Activated CD8-positive, alpha-beta memory T cell treated with anti-CD3 and anti-CD28 coated beads, Interleukin-2, amount 50 U/mL, for 1 hour (primary cell): ENCODE measurements around the gene FCN1.

Source experiments
- DNase-seq: peaks from one replicate; pipeline ENCODE4 v3.0.0-alpha.2; 2020; ENCODE audit errors: extremely low read depth

The FCN1 gene

DNA sequence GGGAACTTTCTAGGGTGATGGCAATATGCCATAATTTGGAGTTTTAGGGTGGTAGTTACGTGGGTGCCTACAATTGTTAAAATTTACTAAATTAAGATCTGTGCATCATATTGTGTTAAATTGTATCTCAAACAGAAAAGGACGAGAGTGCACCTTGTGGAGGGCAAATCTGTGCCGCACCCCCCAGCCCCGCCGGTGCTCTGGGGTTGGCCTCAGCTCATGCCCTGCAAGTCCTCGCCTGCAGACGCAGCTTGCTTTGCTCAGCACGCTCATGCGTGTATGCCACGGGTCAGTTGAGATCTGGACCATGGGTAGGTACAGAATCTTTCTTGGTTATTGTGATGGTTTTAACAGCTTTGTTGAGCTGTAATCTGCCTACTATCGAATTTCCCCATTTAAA lies 33.7 kb upstream of the FCN1 start:
- no peak for DNase-seq

DNA sequence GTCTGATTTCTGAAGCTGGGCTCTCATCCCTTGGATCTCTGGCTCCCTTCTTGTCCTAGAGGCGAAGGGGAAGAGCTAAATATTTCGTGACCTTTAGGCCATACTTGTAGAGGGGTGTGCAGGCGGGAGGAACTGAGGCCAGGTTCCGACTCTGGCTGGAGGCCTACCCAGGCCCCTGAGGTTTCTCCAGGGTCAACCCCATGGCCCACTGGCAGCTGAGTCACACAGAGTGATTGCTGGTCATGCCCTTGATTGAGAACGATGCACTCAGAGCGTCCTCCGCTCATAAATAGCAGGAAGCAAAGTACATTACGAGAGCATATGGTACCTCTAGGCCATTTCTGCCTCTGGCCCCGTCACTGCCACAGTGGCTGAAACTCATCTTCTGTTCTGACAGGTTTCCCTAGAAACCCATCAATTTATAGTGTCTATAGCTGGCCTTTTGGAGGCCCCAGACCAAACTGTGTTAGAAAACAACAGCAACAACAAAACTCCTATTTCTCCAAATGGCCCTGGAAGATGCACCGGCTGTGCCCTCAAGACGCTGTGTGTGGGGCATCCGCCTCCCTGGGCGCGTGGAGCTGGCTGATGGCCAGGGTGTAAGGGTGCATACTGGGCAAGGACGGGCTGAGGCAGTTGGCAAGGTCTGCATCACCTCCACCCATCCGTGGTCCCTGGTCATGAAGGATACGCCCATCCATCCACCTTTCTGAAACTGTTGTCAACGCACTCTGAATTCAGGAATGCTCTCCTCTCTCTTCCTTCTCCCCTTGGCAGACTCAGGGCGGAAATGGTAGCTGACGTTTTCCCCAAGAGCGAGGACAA lies 32.9 kb upstream of the FCN1 start:
- no peak for DNase-seq

DNA sequence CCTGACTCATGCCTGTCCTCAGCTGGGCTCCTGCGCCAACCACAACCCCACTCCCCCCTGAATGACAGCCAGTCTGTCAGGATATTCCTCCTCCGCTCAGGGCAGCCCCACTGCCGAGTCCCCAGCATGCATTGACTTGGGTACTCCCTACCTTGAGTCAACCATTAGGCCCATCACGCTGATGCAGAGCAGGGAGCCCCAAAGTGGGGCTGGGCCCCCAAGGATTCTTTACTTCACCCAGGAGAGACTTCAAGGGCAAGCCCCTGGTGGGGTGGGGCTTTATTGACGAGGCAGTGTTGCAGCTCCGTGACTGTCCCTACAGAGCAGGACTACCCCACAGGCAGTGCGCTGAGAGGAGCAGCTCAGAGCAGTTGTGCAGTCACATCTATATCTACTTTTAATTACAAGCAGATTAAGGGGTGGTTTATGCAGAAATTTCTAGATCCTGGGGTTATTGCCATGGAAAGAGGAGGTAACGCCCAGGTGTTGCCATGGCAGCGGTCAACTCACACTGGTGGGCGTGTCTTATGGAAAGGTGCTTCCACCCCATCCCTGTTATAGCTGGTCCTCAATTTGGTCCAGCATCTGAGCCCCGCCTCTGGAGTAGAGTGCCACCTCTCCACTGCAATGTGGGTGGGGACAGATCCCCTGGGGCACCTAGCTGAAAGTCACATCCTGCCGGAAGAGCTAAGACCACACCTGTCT lies 32.1 kb upstream of the FCN1 start:
- no peak for DNase-seq

DNA sequence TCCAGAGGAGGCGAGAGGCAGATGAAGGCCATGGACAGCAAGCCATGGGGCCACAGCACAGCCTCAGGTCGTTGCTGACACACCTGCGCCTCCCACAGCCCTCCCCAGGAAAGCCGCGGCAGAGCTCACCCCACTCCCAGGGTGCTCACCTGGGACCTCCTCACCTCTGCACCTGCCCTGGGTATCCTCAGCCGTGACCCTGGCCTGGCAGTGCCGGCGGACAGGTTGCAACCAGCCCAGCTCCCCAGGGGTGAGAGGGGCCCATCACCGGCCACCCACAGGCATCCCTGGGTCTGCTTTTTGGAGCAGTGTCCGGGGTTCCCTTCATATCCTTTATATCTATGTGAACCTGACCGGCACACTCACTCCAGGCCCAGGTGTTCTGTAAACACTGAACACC lies 30.4 kb upstream of the FCN1 start:
- no peak for DNase-seq

DNA sequence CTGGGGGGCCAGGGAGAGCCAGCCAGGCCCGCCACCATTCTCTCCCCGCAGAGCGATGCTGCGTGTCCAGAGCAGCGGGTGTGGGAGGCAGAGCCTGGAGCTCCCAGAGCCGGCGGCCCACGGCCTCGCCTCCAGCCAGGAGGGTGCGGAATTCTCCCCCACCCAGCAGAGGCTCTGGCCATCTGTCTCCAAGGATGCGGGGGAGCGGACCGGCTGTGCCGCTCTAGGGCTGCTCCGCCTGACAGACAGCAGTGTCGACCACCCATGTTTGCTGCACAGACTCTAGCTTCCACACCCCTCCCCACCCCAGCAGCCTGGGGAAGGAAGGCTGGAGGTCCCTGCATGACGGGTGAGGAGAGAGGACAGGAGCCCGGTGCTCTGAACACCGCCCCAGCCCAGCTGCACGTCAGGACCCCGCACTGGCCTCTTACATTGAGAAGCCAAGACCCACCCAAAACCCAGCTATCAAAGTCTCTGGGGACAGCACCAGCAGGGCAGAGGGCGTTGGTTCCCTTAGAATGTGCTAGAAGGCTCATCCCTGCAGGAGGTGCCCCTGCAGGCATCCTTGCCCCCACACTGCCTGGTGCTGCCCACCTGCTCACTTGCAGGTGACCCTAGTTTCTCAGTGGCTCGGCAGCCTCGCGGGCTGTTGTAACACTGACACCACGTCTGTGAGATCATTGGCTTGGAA lies 29.7 kb upstream of the FCN1 start:
- no peak for DNase-seq

DNA sequence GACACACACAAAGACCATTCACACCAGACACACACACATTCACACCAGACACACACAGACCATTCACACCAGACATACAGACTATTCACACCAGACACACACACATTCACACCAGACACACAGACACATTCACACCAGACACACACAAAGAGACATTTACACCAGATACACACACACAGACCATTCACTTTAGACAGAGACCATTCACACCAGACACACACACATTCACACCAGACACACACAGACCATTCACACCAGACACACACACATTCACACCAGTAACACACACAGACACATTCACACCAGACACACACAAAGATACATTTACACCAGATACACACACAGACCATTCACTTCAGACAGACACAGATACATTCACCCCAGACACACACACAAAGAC lies 29.0 kb upstream of the FCN1 start:
- no peak for DNase-seq

DNA sequence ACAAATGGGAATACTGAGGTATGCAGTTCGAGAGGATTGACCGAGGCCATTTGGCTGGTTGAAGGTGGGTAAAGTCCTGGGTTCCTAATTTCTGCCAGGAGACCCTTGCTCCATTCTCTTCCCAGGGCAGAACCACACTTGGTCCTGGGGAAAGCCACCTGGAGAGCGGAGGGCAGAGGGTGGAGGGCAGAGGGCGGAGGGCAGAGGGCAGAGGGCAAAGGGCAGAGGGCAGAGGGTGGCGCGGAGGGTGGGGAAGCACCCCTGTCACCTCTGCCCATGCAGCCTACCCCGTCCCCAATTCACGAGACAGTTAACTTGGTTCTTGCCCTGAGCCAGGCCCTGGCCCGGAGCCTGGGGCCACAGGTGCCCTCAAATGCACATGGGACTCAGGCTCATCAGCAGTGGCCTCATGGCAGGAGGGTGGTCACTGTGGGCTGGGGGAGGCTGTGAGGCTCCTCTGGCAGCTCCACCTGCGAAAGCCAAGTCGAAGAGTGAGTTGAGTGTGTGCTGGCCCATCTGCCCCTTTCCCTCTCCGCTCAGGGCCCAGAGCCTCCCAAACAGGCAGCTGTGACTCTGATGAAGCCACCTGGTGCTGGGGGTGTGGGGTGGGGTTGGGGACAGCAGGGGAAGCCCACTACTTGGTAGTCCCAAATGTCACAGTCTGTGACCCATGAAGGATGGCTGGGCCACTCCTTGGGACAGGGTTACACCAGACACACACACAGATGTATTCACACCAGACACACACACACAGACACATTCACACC lies 28.0 kb upstream of the FCN1 start:
- DNase-seq = no peak

DNA sequence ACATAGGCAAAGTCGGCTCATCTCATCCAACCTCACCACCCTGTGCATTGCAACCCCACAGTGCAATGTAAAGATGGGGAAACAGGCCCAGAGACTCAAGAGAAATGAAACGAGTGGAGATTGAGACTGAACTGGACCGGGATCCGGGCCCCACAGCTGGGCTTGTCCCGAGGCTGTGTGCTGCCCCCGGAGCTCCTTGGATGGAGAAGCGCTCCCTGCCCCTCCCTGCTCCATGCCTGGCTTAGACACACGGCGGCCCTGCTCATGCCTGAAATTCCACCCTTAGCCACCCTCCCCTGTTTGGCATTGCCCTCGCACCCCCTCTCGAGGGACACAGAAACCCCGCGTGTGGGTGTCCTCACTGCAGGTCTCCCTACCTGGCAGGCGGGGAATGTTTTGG lies 27.2 kb upstream of the FCN1 start:
- DNase-seq = no peak

DNA sequence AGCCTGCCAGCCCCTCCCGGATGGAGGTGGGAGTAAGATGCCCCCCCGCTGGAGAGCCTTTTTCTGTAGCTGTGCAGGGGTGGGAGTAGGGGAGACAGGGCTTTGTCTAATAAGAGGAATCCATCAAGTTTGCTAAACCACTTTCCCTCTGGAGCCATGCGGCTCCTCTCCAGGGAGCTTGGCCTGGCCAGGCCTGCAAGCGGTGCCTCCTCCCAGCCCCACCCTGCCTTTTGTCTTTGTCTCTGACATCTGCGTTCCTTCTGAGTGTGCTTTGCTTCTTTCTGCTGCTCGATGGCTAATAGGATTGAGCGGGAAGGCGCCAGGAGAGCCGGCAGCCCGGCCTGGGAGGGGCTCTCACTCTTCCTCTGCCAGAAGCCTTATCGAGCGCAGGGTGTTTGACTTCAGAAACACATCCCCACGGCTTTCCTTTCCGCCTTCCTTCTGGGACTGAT lies 26.7 kb upstream of the FCN1 start:
- no peak for DNase-seq

DNA sequence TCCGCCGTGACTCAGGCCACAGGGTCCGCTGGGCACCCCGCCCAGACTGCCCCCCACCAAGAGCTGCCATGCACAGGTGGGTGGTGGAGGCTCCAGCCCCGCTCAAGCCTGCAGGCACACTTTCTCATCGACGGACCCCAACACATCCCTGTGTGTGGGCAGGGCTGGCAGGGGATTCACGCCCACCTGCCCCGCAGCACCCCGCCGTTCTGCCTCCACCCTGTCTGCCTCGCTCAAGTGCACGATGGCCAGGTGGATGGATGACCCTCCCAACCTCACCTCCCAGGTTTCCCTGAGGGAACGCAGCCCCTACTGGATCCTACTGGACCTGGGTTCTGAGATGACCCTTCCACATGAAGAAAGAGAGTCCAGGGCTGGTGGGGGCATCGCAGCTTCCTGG lies 26.1 kb upstream of the FCN1 start:
- DNase-seq = no peak

DNA sequence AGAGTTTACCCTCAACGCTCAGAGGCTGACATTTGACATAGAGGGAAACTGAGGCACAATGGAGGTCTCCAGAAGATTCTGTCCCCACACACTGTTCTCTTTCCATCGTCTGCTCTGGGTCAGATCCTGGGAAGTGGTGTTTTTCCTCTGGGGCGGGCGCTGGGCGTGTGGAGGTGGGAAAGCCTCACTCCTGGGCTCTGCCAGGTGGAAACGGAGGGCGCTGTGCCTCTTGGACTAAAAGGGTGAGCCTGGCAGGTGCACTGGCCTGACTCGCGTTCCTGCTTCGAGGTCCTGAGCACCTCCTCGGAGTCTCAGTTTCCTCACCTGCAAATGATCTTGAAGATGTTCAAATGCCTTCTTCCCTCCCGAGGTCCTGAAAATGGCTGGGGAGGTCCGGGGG lies 25.7 kb upstream of the FCN1 start:
- DNase-seq = no peak

DNA sequence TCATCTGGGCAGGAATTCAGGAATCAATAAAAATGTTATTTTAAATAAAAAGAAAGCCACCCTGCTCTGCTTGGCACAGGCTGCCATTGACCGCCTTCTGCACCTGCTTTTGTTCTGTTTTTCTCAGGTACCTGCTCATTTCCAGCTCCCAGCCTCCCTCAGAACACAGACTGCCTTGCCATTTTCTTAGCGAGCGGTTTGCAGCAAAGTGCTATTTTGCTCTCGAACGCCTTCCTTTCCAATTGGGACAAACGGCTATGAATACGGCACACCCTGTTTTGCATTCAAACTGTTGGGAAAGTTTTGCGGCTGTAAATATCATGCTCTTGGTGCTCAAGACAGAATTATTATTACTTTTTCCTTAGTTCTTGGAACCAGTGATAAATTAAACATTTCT lies 25.1 kb upstream of the FCN1 start:
- no peak for DNase-seq

DNA sequence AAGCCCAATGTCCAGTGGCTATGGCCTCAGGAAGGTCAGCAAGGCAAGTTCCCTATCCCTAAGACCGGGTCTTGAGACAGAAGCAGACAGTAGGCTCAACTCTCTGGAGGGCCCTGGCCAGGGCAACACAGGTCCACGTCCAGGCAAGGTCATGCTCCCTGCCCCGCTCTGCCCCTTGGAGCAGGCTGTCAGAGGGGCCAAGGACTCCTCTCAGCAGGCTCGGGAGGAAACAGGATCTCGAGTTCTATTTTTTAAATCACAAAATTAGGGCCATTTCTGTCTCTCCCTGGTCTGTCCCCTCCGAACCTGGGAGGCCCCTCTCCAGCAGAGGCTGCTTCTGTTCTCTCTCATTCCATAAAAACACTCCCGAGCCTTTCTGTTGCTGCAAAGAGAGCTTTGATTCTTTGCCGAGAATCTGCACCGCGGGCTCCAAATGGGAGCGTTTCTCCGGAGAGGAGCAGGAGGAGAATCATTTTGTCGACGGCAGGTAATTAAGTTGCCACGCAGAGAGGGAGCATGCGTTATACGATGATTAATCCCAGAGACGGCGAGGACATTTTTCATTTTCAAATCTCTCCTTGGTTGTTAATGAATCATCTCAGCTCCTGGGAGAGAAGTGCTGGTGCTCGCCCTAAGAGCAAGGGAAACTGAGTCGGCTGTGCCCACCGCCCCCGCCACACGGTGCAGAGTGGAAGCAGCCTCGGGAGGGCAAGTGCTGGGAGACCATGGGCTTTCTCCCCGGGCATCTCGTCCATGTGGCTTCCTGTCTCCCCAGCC lies 24.5 kb upstream of the FCN1 start:
- no peak for DNase-seq

DNA sequence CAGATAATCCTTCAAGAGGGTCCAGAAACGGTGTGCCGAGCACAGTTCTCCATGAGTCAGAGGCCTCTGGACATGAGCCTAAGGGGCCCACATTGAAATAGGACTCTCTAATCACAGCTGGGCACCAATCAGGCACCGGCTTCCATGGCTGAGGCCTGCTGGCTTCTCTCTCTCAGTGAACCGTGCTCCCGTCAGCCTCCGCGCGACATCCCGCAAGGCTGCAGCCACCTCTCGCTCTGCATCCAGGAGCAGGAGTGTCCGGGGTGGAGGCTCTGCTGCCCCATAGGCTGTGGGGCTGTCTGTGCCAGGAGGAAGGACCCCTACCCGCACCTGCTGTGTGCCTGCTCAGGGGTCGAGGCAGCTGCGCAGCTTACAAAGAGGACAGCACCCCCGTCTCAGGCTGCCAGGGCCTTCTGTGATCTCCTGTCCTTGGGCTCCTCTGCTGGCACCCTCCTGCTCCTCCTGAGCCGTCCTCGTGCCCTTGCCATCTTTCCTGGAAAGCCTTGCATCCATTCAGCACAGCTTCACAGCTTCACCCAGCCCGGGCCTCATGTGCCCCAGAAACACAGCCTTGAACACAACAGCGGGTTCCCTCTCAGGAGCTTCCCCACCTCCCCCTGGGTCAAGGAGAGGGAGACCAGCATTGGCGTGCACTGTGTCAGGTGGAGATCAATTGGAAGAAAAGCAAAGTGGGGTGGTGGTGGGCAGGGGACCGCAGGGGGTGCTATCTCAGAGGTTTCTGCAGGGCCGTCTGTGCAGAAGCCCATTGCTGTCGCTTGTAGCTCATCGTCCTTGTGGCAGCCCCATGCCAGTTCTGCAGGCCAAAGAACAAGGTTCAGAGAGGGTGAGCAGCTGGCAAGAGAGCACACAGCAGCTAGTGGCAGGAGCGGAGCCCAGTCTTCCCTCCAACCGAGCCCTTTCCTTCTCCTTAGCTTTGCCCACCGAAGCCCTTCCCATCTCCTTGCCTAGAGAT lies 22.8 kb upstream of the FCN1 start:
- DNase-seq = no peak

DNA sequence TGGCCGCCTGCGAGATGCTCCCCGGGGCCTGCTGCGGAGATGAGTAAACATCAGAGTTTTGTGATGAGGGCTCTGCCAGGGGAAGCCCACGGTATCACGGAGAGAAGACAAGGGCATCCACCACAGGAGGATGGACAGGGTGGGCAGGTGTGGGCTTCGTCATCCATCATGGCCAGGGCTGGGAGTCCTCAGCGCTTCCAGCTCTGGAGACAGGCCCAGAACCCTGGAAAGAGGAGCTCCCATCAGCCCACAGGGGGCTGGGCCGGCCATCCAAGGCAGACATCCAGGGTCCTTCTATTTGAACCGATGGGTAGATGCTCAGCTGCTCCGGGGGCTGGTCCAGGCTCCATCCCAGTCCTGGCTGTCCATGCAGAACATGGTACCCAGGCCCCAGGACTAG lies 22.1 kb upstream of the FCN1 start:
- no peak for DNase-seq

DNA sequence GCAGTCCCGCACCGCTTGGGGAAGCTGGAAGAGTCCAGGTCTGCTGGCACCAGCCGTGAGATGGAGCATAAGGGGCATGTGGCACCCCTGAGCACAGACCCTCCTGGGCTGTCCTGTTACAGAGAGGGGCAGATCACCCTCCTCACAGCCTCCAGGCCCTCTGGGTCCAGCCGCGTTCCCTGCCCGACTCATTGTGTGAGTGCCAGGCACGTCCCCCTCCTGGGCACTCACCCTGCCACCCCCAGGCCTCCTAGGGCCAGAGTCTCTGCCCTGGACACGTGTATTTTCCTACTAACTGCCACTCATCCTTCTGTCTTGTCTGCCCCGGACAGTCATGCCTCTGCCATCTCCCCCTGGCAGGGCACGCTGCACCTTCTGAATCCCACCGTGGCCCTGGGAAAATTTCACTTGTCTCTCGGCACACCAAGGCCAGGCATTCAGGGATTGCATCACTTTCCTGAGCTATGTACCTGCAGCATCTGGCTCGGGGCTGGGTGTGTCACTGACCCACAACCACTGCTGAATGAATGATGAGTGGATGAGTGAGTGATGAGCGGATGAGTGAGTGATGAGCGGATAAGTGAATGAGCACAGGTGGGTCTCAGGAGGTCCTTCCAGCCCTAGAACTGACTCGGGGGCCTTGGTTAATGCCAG lies 21.5 kb upstream of the FCN1 start:
- no peak for DNase-seq

DNA sequence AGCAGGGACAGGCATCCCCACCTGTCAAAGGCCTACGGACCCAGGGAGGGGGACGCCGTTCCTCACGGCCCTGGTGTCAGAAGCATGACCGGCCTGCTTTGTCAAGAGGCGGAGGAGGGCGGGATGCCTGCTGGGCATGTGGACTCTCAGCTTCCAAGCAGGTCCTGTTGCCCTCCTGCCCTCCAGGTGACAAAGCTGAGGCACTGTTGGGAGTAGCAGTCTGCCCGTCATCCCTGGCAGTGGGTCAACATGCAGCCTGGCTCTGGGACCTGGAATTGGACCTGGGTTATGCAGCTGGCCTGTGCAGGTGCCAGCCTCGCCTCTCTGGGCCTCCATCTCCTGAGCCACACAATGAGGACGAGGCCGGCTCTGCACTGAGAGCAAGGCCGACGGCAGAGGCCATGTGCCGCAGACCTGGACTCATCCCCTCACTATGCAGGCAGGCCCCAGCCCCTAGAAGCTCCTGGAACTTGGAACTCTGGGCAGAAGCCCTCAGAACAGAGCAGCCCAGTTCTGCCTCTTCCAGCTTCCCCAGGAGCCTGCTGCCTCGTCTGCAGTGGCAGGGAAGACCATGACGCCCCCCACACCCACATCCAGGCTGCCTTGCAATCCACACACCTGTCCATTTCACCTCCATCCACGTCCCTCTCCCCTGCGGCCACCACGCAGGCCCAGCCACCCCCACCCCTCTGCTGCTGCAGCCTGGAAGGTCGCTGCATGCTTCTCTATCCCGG lies 20.8 kb upstream of the FCN1 start:
- DNase-seq = no peak

DNA sequence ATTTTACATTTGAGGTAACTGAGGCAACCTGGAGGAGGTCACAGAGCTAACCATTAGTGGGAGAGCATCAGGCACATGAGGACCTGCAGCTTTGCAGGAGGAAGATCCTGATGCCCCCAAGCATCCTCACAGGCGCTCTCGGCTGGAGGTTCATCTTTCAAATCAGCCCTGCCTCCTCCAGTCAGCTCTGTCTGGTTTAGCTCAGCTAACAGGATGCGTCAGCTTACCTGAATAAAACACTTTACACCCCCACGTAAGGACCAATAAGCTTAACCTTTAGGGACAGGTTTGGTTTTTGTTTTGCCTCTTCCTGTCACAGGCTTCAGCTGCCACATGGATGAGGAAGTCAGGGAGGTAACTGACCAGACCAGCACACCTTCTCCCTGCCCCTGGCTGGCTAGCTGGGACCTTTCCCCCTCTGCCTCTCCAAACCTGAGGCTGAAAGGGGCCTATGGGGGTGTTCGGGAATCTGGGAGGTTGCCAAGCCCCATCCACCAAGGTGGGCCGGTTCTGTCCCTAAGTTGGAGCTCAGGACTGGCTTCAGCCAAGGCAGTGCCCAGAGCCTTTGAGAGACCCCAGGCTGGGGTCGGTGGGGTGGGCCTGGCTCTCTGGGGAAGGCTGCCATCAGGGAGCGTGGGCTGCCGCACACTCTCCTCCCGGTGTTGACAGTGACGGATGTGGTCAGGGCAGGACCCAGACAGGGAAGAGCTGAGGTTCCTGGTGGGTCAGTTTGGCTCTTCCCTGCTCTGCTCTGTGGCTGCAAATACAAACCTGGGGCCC lies 20.0 kb upstream of the FCN1 start:
- DNase-seq = no peak
